ENCODE measurements around the gene EIF1. TPM values are rescaled to one million over a fixed set of nuclear protein-coding genes. Genes with fewer than 3 reads are reported as not detected.
A peak's percentile ranks its signal among the peaks of the same experiment; 100 is the strongest.

The EIF1 gene
- total RNA-seq, 1 donor from 2014 or later, result 1,166 TPM

DNA sequence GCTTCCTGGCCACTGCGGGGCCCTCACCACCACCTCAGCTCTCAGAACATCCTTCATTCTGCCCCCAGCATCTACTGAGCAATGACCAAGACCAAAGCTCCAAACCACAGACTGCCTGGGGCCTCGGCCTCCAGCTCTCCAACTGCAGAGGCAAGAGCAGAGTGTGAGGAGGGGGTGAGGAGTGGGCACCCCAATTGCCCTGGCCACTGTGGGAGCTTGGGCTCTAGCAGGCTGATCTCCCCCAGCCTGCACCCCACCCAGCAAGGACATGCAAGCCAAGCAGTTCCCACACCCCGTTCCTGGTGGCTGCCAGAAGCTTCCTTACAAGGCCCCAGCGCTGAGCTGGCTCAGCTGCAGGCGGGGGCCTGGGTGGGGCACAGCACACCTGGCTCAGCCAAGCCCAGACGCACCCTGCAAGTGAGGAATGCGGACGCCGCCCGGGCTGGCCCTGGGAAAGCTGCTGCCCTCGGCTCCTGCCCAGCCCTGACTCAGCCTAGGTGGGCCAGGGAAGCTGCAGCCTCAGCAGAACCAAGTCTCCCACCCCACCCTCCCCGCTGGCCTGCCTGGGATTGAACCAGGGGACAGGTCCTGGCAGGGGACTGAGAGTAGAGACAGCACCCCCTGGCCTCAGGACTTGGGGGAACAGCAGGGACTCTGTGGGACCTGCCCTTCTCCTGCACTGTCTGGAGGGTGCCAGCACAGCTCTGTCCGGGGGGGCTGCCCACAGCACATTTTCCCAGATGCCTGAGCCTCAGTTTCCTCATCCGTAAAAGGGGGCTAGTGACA lies 34.6 kb upstream of the EIF1 start:
- intact Hi-C loops (cut with DNase I), result no loop called here
- DNase-seq (ENCODE audit: missing footprints) (peak; percentile 53), ATAC-seq (no peak)

DNA sequence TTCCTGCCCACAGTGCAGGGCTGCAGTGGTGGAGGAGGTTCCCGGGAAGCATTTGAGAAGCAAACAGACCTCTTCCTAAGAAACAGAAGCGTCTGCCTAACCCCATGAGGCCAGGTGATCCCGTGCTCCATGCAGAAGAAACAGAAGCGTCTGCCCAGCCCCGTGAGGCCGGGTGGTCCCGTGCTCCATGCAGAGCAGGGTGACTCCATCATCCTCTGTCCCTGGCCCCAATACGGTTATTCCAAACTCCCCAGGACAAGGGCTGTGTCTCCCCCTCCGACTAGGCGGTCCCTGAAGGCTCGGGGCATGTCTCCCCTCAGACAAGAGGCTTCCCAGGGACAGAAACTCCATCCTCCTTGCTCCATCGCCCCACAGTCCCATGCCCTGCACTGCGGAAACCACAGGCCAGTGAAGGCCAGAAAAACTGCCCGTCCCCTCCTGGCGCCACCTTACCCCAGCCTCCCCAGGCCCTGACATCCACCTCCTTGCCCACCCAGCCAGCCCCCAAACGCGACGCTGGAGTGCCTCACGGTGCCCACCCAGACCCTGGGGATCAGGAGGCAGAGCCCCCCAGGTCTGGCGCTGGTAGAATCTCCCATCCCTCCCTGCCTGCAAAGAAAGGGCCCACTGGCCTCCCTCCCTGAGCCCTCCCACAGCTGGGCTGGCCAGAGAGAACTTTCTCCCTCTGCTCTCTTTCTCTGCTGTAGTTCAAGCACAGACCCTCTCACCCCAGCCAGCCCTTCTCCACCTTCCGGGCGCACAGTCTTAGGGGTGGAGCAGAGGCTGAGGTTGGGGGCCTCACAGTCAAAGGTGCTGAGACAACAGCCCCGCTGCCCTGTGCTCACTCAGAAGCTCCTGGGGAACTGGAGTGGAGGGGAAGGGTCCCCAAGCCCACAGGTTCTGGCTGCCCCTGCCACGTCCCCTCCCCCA lies 33.7 kb upstream of the EIF1 start:
- ATAC-seq, result no peak
- intact Hi-C loops (cut with DNase I), result no loop called here
- peak; percentile 52 for DNase-seq (ENCODE audit: missing footprints)

DNA sequence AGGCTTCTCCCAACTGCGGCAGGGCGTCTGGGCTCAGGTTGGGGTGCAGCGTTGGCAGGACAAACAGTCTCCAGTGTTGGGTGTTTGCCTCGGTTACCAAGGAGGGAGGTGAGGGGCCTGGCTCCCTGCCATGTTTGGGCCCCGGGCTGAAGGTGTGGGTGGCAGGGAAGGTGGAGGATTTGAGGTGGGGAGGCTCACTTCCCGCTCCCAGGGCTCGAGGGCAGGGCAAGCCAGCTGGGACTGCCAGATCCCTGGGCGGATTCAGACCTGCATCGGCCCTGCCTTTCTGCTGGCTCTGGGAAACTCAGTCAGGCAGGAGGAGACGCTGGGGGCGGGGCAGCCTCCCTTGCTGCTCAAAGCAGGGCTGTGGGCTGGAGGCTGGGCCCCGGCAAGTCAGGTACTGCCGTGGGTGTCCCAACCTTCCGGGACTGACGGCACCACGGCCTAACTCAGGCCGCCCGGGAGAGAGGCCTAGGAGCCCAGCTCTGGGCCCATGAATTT lies 33.0 kb upstream of the EIF1 start:
- DNase-seq (ENCODE audit: missing footprints), result no peak
- no peak for ATAC-seq
- intact Hi-C loops (cut with DNase I), result no loop called here

DNA sequence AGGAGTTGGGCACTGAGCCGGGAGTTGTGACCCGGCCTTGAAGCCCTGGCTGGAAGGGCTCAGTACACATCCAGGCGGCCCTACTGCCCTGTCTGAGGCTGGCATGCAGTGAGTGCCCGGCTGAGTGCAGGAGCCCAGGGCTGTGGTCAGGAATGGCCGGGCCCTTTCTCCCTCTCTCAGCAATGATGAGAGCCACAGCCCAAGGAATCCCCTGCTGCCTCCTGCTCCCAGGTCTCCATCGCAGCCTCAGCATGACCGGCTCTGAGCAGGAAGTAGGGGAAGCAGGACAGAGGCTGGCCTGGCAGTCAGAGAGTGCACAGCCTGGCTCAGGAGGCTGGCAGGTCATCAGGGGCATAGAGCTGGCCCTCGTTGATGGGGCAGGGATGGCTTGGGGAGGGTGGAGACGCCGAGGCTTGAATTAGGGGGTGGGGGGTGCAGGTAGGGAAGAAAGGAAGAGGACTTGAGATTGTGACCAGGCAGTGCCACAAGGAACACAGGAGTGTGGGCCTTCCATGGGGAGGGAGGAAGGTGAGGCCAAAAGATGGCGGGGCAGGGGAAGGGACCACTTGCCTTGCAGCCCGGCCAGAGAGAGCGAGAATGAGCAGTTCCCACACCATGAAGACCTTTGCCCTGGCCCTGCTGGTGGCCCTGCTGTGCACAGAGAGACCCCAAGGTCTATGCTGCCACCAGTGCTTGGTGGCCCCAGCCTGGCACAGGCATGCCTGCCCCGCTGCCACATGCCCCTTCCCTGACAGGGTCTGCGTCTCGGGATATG lies 32.2 kb upstream of the EIF1 start:
- DNase-seq (ENCODE audit: missing footprints) (no peak), ATAC-seq (no peak)
- intact Hi-C loops (cut with DNase I), result no loop called here

DNA sequence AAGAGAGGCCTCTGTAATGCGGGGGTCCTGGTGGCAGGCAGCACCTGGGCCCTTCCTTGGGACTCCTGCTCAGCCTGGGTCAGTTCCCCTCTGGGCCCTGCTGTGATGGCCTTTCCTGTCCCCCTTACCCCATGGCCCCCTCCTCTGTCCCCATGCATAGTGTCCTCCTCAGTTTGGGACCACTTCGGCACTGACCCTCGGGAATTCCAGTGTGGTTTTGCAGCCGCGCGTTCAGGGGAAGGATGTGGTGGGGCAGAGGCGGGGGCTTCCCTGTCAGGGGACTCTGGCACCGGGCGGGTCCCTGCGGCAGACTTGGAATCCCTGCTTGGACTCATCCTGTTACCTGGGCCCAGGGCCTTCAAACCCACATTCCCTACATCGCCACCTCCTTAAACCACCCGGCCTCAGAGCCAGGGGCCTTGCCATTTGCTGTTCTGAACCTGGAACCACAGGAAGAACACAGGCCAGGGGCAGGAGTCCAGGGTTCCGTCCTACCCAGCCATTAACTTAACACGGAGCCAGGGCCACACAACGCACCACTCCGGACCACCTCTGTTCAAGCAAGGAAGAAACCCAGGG lies 31.4 kb upstream of the EIF1 start:
- intact Hi-C loops (cut with DNase I), result no loop called here
- DNase-seq (ENCODE audit: missing footprints), result no peak
- ATAC-seq, result no peak

DNA sequence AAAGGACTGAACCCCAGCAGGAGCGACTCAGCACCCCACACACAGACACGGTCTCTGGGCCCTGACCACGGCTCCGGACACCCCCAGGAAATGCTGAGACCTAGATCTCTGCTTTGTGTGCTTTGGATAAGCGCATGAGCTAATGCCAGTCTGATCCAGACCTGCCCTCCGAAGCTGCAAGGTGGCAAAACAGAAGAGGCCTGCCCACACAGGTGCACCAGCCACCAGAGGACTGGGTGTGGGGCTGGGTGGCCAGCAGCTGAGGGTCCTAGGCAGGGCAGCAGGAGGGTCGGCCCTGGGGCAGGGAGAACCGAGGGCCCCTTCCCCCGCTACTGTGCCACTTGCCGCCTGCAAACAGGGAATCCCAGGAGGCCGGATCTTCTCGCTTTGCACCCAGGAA lies 30.7 kb upstream of the EIF1 start:
- ATAC-seq, result no peak
- intact Hi-C loops (cut with DNase I), result no loop called here

DNA sequence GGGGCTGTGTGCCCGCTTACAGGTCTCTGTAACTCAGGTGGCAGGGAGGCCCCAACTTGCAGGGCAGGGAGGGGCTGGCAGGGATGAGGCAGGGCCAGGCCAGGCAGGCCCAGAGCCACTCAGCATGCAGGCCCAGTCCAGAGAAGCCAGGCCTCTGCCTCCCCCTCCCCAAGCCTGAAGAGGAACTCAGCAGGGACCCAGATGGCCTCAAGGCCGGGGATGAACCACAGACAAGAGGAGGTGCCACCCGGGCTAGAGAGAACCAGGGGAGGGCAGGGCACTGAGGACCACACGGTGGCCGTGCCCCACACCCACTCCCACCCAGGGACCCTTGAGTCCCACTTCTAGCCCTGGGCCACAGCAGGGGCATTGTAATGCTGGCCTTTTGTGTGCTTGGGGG lies 29.8 kb upstream of the EIF1 start:
- intact Hi-C loops (cut with DNase I), result no loop called here
- ATAC-seq, result no peak
- DNase-seq (ENCODE audit: missing footprints), result peak; percentile 45

More for the DNA sequence above, 30.7 kb upstream of the EIF1 start:
- peak; percentile 4 for DNase-seq (ENCODE audit: missing footprints)

DNA sequence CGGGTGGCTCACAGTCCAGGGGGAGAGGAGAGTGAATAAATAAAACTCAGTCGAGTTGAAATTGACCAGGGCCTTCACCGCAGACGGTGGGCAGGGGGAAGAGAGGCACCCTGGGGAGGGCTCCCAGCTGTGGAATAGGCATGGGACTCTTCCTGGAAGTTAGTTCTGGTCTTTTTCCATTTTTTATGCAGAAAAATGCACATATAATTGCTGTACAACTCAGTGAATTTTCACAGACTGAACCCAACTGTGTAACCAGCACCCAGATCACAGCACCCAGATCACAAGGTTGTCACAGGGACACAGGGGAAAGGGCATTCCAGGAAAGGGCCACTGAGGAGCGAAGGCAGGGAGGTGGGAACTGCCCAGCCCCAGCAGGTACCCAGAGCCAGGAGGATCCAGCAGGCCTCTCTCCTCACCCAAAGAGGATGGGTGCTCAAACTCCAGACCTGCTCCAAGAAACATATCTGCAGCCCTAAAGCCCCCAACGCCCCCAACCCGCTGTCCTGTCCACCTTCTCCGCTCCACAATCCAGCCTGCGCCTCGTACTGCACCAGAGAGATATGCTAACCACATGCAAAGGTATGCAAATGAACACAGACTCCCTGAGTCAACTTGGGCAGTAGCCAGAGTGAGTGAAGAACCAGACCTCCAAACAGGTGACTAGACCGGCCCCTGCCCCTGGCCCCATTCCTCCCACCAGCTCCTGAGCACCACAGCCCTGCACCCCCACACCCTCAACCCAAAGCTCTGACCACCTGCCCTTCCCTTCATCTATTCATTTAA lies 29.1 kb upstream of the EIF1 start:
- ATAC-seq (no peak), DNase-seq (ENCODE audit: missing footprints) (no peak)
- intact Hi-C loops (cut with DNase I), result loop anchor here (5.0 kb wide), 1 partner anchor 802 kb away; no protein-coding TSS in a partner anchor

DNA sequence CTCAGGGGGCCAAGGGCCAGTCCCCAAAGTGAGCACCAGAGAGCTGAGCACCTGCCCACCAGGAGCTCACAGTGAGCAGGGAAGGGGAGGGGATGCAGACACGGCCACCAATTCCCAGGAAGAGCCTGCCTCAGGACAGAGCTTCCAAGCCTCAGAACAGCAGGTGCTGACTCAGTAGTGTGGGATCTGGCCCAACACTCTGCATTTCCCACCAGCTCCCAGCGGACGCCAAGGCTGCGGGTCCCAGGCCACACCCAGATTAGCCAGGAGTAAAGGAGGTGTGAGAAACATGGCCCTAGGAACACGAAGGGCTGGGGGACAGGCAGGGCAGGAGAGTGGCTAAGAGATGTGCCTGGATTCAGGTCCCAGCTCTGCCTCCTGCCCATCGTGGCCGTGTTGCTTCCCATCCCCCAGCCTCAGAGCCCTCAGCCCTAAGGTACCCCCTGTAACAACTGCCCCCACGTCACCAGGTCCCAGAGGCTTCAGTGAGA lies 28.4 kb upstream of the EIF1 start:
- ATAC-seq (no peak), DNase-seq (ENCODE audit: missing footprints) (peak; percentile 37)
- intact Hi-C loops (cut with DNase I), result loop anchor here (5.0 kb wide), 1 partner anchor 803 kb away; no protein-coding TSS in a partner anchor

DNA sequence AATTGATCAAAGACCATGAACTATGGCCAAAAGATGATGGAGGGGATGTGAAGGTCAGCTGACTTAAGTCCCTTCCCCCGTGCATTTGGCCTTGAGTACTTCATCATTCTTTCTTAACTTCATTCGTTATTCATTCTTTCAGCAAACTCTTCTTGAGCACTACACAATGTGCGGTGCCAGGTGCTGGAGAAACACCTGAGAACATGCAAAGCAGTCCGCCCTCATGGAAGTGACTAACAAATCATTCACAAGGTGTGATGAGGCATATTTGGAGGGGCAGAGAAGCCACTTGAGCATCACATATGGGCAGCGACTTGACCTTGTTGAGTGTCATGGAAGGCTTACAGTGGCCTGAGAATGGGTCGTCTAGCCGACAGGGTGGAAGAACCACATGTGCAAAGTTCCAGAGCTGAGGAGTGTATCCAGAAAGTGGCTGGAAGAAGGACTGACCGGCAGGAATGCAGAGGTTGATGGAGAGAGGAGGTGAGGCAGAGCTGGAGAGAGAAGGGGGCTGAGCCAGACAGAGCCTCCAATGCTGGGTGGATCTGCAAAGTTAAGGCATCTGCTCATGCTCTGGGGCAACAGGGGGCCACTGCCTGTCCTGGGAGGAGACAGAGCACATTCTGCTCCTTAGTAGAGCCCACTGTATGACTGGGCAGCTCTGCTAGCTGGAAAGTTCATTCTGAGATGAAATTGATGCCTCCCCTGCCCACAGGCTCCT lies 25.1 kb upstream of the EIF1 start:
- peak; percentile 58 for DNase-seq (ENCODE audit: missing footprints)

DNA sequence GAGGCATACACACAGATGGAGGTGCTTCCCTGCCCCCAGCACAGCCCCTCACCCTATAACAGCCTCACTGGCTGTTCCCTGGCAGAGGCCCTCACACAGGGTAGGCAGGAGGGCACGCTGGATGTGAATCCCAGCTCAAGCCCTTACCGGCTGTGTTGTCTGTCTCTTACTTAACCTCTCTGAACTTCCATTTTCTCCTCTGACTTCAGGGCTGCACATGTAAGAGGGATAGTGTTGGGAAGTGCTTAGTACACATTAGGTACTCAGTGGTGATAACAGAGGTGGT lies 24.6 kb upstream of the EIF1 start:
- DNase-seq (ENCODE audit: missing footprints) (no peak), ATAC-seq (no peak)
- intact Hi-C loops (cut with DNase I), result loop anchor here (5.0 kb wide), 1 partner anchor 807 kb away; no protein-coding TSS in a partner anchor

More for the DNA sequence above, 25.1 kb upstream of the EIF1 start:
- no peak for ATAC-seq
- intact Hi-C loops (cut with DNase I), result loop anchor here (2.0 to 5.0 kb wide), 2 partner anchors 753 to 806 kb away; no protein-coding TSS in a partner anchor

DNA sequence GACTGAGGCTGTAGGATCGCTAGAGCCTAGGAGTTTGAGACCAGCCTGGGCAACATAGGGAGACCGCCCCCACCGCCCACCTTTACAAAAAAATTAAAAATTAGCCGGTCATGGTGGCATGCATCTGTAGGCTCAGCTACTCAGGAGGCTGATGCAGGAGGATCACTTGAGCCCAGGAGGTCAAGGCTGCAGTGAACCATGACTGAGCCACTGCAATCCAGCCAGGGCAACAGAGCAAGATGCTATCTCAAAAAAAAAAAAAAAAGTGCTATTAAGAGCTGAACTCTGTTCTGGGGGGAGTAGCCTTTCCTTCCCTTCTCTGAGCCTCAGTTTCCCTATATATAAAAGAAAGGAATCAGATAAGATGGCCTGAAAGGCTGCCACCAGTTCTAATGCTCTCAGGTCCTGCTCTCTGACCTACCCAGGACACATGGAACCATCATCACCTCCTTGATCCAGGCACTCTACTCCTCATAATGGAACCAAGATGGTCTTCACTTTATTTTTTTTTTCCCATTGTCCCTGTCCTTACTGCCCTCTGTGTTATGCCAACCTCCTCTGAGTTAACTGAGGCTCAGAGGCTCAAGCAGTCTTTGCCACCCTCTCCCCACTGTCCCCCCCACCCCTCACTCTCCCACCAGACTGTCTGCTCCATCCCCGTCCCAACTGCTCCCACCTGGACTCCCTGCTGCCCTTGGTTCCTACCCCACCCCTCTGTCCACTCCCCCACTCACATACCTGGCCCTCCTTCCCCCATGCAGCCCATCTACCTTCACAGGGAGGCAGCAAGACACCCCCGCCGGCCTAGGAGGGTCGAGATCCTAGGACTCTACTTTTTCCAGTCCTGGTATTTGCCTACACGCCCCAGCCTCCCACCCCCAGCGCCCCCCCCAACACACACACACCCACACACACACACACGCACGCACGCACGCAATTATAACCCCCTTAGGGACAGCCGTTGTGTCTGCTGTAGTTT lies 23.8 kb upstream of the EIF1 start:
- ATAC-seq (no peak), DNase-seq (ENCODE audit: missing footprints) (peak; percentile 59)
- intact Hi-C loops (cut with DNase I), result loop anchor here (5.0 kb wide), 1 partner anchor 808 kb away; no protein-coding TSS in a partner anchor

DNA sequence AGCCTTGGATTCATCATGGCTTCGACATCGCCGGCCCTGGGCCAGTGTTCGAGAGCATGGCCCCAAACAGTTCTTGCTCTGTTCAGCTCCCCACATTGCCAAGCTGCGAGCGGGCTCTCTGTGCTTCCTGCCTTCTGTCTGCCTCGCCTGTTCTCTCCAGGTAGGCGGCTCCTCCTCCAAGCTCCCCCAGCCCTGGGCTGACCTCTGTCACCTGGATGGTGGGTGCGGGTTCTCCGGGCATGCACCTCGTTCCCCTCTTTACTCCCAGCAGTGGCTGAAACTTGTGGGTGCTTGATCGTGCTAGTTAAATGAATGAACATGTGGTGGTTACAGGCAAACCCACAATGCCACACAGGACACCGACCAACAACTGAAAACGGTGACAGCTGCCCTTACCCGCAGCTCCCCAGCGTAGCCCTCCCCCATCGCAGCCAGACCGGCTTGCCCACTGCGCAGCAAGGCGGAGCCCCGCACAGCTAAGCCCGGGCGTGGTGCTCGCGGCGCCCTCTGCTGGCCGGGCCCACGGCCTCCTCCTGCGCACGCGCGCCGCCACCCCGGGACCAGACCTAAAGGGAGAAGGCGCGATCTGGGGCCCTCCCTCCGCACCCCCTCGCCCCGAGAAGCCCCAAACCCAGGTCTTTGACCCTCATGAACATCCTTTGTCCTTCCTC lies 23.0 kb upstream of the EIF1 start:
- ATAC-seq (peak; percentile 96), DNase-seq (ENCODE audit: missing footprints) (peak; percentile 95)
- intact Hi-C loops (cut with DNase I), result loop anchor here (2.0 kb wide), 1 partner anchor 863 kb away; no protein-coding TSS in a partner anchor

DNA sequence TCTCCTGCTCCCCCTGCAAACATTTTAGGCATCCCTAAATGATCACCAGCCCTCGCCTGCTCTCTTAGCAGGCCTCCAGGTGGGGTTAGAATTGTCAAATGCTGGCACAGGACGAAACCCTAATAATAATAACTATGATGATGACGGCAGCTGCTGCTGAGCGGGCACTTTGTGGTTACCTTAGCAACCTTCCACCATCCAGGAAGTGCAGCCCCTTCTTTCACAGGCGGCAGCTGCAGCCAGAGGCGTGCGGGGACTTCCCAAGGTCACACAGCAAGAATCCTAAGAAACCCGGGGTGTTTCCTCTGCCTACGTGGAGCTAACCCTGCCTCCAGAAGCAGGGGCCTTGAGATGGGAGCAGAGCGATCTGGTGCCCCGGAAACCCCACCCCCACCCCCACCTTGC lies 22.4 kb upstream of the EIF1 start:
- DNase-seq (ENCODE audit: missing footprints), result no peak
- ATAC-seq, result peak; percentile 10
- intact Hi-C loops (cut with DNase I), result loop anchor here (2.0 kb wide), 1 partner anchor 863 kb away; no protein-coding TSS in a partner anchor

DNA sequence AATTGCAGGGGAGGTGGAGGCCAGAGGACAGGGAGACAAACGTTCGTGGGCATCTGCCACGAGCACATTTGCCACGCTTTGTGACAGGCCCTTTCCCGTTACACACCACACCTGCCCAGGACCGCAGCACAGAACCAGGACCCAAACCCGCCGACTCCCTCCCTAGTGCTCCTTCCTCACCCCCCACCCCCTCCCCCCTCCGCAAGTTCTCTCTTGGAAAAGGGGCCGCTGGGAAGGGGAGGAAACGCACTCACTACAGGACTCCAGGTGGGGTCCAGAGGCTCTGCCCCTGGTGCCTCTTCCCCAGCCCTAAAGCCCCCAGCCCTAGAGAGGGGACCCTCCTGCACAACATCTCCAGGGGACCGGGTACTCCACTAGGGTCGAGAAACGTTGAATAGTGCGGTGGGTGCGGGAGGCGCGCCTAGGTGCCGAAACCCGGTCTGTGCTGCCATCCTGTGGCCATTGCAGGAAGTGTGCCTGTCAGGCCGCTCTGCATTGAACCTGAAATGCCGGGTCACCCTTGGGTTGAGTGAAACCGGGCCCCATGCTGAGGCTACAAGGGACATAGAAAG lies 21.9 kb upstream of the EIF1 start:
- intact Hi-C loops (cut with DNase I), result loop anchor here (1.0 to 2.0 kb wide), 2 partner anchors 18 to 864 kb away; no protein-coding TSS in a partner anchor
- peak; percentile 93 for DNase-seq (ENCODE audit: missing footprints)

More for the DNA sequence above, 21.9 kb upstream of the EIF1 start:
- ATAC-seq, result peak; percentile 86
